HCT116 (cell line): ENCODE data around the gene IL21R. TPM values are rescaled to one million over a fixed set of nuclear protein-coding genes. Genes with fewer than 3 reads are reported as not detected.

Experiments used
- ATAC-seq: fragments of 200-7000 bp; cut with Tn5 transposase; 2 replicates; pipeline ENCODE4 v1.9.1; 2020; ENCODE audit warnings: mild to moderate bottlenecking, moderate library complexity
- BruUV-seq: library from RNA; stranded (reverse); fragments of 400-500 nt; replicated peaks from 2 replicates; lab custom pipeline; 2021; lab: Mats Ljungman, UMichigan
- CTCF ChIA-PET: fragments of 300-600 bp; sonication (Branson Sonifier 250); formaldehyde crosslinking; loops from one replicate; lab custom pipeline; 2021; ENCODE audit warnings: antibody characterized with exemption; lab: Charles Lee
- POLR2A ChIA-PET: fragments of 300-600, 350-600 bp; sonication (Branson Sonifier 250); formaldehyde crosslinking; loops from one replicate; lab custom pipeline; 2021; ENCODE audit warnings: antibody characterized with exemption; lab: Charles Lee
- RAD21 ChIA-PET, 2 experiments: fragments of 300-600 bp; sonication (Branson Sonifier 250); formaldehyde crosslinking; loops; one replicate each; lab custom pipeline; 2023; ENCODE audit warnings: low total read pairs in 2 of 2; ENCODE audit not compliant: uncharacterized antibody in 2 of 2, unreplicated experiment in 2 of 2, low non-redundant PET in 1 of 2; lab: Charles Lee
- DNase-seq: peaks from one replicate; pipeline ENCODE4 v3.0.0-alpha.2; 2010; ENCODE audit warnings: low read depth, low spot score
- H2AFZ ChIP-seq: fragments of 200-600 bp; shearing (Covaris generic), sonication (generic); 2 replicates; pipeline ENCODE4 v1.6.1; 2017; ENCODE audit warnings: low read depth, mixed run types, mixed read lengths, antibody characterized with exemption, low read length; ENCODE audit not compliant: poor library complexity, severe bottlenecking
- H3K27ac ChIP-seq: 2 replicates; pipeline ENCODE4 v1.5.1; 2012; ENCODE audit warnings: low read depth, low read length
- H3K27me3 ChIP-seq: fragments of 200-600 bp; sonication (generic); 2 replicates; pipeline ENCODE4 v1.6.1; 2016; ENCODE audit warnings: mixed run types, low read length, mixed read lengths; ENCODE audit not compliant: insufficient read depth
- H3K36me3 ChIP-seq, 2 experiments: fragments of 200-500 bp in 1 of 2; fragments of 200-600 bp in 1 of 2; sonication (Bioruptor generic) in 1 of 2; sonication (generic) in 1 of 2; 2 replicates each; pipeline versions ENCODE4 v1.5.1 to v1.6.1; 2014 to 2016; ENCODE audit warnings: low read length in 2 of 2, inconsistent platforms in 1 of 2, mixed read lengths in 1 of 2, mixed run types in 1 of 2; ENCODE audit not compliant: insufficient read depth in 2 of 2, control insufficient read depth in 1 of 2
- H3K4me1 ChIP-seq, 2 experiments: fragments of 200-600 bp in 1 of 2; sonication (generic) in 1 of 2; 2 replicates each; pipeline versions ENCODE4 v1.5.1 to v1.6.1; 2012 to 2017; ENCODE audit warnings: low read length in 2 of 2, inconsistent platforms in 1 of 2, mild to moderate bottlenecking in 1 of 2, mixed read lengths in 1 of 2, mixed run types in 1 of 2, moderate library complexity in 1 of 2; ENCODE audit not compliant: insufficient read depth in 2 of 2, control insufficient read depth in 1 of 2
- H3K4me2 ChIP-seq: fragments of 200-600 bp; sonication (generic); 2 replicates; pipeline ENCODE4 v1.6.1; 2017; ENCODE audit warnings: mixed run types, low read length, mixed read lengths
- H3K4me3 ChIP-seq, 2 experiments: fragments of 200-600 bp in 1 of 2; sonication (generic) in 1 of 2; replicated peaks in 1 of 2; 2 replicates each; pipeline ENCODE4 v1.5.1; 2011 to 2016; ENCODE audit warnings: low read length in 2 of 2, control low read depth in 1 of 2, low read depth in 1 of 2, mild to moderate bottlenecking in 1 of 2, mixed read lengths in 1 of 2, mixed run types in 1 of 2
- H3K79me2 ChIP-seq: fragments of 200-600 bp; sonication (generic); 2 replicates; pipeline ENCODE4 v1.6.1; 2017; ENCODE audit warnings: mild to moderate bottlenecking, mixed run types, low read length, moderate library complexity, mixed read lengths; ENCODE audit not compliant: insufficient read depth
- H3K9ac ChIP-seq: fragments of 200-600 bp; sonication (generic); 2 replicates; pipeline ENCODE4 v1.6.1; 2016; ENCODE audit warnings: low read length, mixed read lengths
- H3K9me2 ChIP-seq: fragments of 200-600 bp; sonication (generic), shearing (Covaris generic); 2 replicates; pipeline ENCODE4 v1.6.1; 2017; ENCODE audit warnings: mixed run types, mild to moderate bottlenecking, moderate library complexity; ENCODE audit not compliant: insufficient read depth
- H3K9me3 ChIP-seq, 2 experiments: fragments of 200-500 bp in 1 of 2; fragments of 200-600 bp in 1 of 2; sonication (Bioruptor generic) in 1 of 2; sonication (generic) in 1 of 2; 2 replicates each; pipeline ENCODE4 v1.6.1; 2014 to 2017; ENCODE audit warnings: low read length in 2 of 2, mixed read lengths in 2 of 2, inconsistent platforms in 1 of 2, low read depth in 1 of 2, mild to moderate bottlenecking in 1 of 2, mixed run types in 1 of 2, moderate library complexity in 1 of 2; ENCODE audit not compliant: control insufficient read depth in 1 of 2, insufficient read depth in 1 of 2
- H4K20me1 ChIP-seq: fragments of 200-600 bp; sonication (generic), shearing (Covaris generic); 2 replicates; pipeline ENCODE4 v1.6.1; 2017; ENCODE audit warnings: mixed run types, mild to moderate bottlenecking, moderate library complexity; ENCODE audit not compliant: insufficient read depth
- ATF3 ChIP-seq: IDR thresholded peaks from 2 replicates; pipeline ENCODE4 v1.6.1; 2012
- CBX3 ChIP-seq: IDR thresholded peaks from 2 replicates; pipeline ENCODE4 v1.6.1; 2012; ENCODE audit warnings: low read depth
- FOSL1 ChIP-seq: IDR thresholded peaks from 2 replicates; pipeline ENCODE4 v1.6.1; 2012; ENCODE audit warnings: low read depth
- MAX ChIP-seq: IDR thresholded peaks from 2 replicates; pipeline ENCODE4 v1.6.1; 2012
- POLR2A ChIP-seq: IDR thresholded peaks from 2 replicates; pipeline ENCODE4 v1.7.0; 2011; ENCODE audit warnings: borderline replicate concordance; ENCODE audit not compliant: insufficient read depth, insufficient read length; ENCODE audit errors: extremely low read depth
- POLR2AphosphoS5 ChIP-seq: IDR thresholded peaks from 2 replicates; pipeline ENCODE4 v1.6.1; 2011; ENCODE audit warnings: mild to moderate bottlenecking, low read depth, low read length, moderate library complexity
- SIN3A ChIP-seq: IDR thresholded peaks from 2 replicates; pipeline ENCODE4 v1.6.1; 2012; ENCODE audit warnings: low read depth
- ZBTB33 ChIP-seq: IDR thresholded peaks from 2 replicates; pipeline ENCODE4 v1.6.1; 2011; ENCODE audit warnings: mild to moderate bottlenecking, low read length, moderate library complexity; ENCODE audit not compliant: insufficient replicate concordance; ENCODE audit errors: extremely low read depth
- ZFX ChIP-seq: fragments of 450-650 bp; IDR thresholded peaks from 2 replicates; pipeline ENCODE4 v1.6.1; 2017
- intact Hi-C: fragments of 100-400 bp; cut with micrococcal nuclease; formaldehyde crosslinking; loops from 2 replicates; pipeline ENCODE4 v1.10.0; 2022
- total RNA-seq: library from RNA; stranded (reverse); gene quantifications from one replicate; pipeline ENCODE4 v1.2.1, GENCODE V29; 2021; ENCODE audit not compliant: unreplicated experiment

Gene IL21R
- total RNA-seq, 1 experiment from 2014 or later, result 1.2 TPM

- DNase-seq (no peak), ATAC-seq (no peak)
- intact Hi-C loops, result no loop called here
- no TSS peak for BruUV-seq
- Histone ChIP-seq H3K4me2 (no peak overlapping the region), H3K79me2 (no peaks in the 10 kb centered on the region), H3K9me3 (no peaks in the 10 kb centered on the region), H3K27me3 (no peaks in the 10 kb centered on the region), H3K36me3 (no peaks in the 10 kb centered on the region), H3K4me3 (no peak overlapping the region), H3K9me2 (no peaks in the 10 kb centered on the region), H2AFZ (no peak overlapping the region), H3K27ac (no peak overlapping the region), H3K4me1 (peaks cover 0 to 2% of the 10 kb centered on the region in 2 experiments; a peak in 1 of 4 replicates), H3K9ac (no peak overlapping the region), H4K20me1 (no peaks in the 10 kb centered on the region)
- CTCF ChIA-PET, result no interaction called here
- RAD21 ChIA-PET, result no interaction called here
- POLR2A ChIA-PET, result no interaction called here
- no peak for TF ChIP-seq ATF3
- no peak for TF ChIP-seq FOSL1
- no peak for TF ChIP-seq ZFX
- TF ChIP-seq MAX, result no peak
- TF ChIP-seq ZBTB33, result no peak
- no peak for TF ChIP-seq POLR2A
- no peak for TF ChIP-seq POLR2AphosphoS5
- no peak for TF ChIP-seq SIN3A
- no peak for TF ChIP-seq CBX3
These were observed 36.0 kb downstream of the IL21R start for GRCh38 chr16:27437946-27438345.
